BLaER1 (cell line): ENCODE data around the gene RPL13A.
A peak's percentile ranks its signal among the peaks of the same experiment; 100 is the strongest.

ENCODE experiments used
- H3K27ac ChIP-seq: shearing (Covaris generic); formaldehyde crosslinking; 2 replicates; pipeline ENCODE4 v1.8.1; 2022
- H3K27me3 ChIP-seq: shearing (Covaris generic); formaldehyde crosslinking; 2 replicates; pipeline ENCODE4 v1.8.1; 2022
- H3K36me3 ChIP-seq: shearing (Covaris generic); formaldehyde crosslinking; 2 replicates; pipeline ENCODE4 v1.8.1; 2022
- H3K4me1 ChIP-seq: shearing (Covaris generic); formaldehyde crosslinking; 2 replicates; pipeline ENCODE4 v1.8.1; 2022
- H3K4me2 ChIP-seq: shearing (Covaris generic); formaldehyde crosslinking; 2 replicates; pipeline ENCODE4 v1.8.1; 2022
- H3K4me3 ChIP-seq: shearing (Covaris generic); formaldehyde crosslinking; 2 replicates; pipeline ENCODE4 v1.8.1; 2022
- H3K9ac ChIP-seq: shearing (Covaris generic); formaldehyde crosslinking; 2 replicates; pipeline ENCODE4 v1.8.1; 2022
- H3K9me3 ChIP-seq: shearing (Covaris generic); formaldehyde crosslinking; 2 replicates; pipeline ENCODE4 v1.8.1; 2022
- H4K20me1 ChIP-seq: shearing (Covaris generic); formaldehyde crosslinking; 2 replicates; pipeline ENCODE4 v1.8.1; 2022
- Cebpa-rat ChIP-seq: shearing (Covaris generic); IDR thresholded peaks from 2 replicates; pipeline ENCODE4 v1.8.1; 2022

The RPL13A gene

GRCh38 chr19:49475995-49476880 is 11.2 kb upstream of the RPL13A start:
- H3K4me2 ChIP-seq = peak overlapping the region; percentile 95
- H3K4me1 ChIP-seq = peaks cover 57% of the 10 kb centered on the region
- no peak overlapping the region for H3K4me3 ChIP-seq
- H4K20me1 ChIP-seq = no peaks in the 10 kb centered on the region
- TF ChIP-seq Cebpa-rat = no peak
- H3K27me3 ChIP-seq = no peaks in the 10 kb centered on the region
- no peaks in the 10 kb centered on the region for H3K9me3 ChIP-seq
- H3K27ac ChIP-seq = peak overlapping the region; percentile 51; the same call in 1 of the 2 replicates
- no peaks in the 10 kb centered on the region for H3K36me3 ChIP-seq
- peak overlapping the region; percentile 38; the same call in 1 of the 2 replicates for H3K9ac ChIP-seq

GRCh38 chr19:49479975-49480628 is 7.3 kb upstream of the RPL13A start:
- Histone ChIP-seq H3K4me3 (no peak overlapping the region), H3K36me3 (no peaks in the 10 kb centered on the region), H3K27me3 (no peaks in the 10 kb centered on the region), H4K20me1 (no peaks in the 10 kb centered on the region), H3K27ac (no peak overlapping the region), H3K4me2 (no peak overlapping the region), H3K4me1 (peaks cover 23% of the 10 kb centered on the region), H3K9ac (no peak overlapping the region), H3K9me3 (no peaks in the 10 kb centered on the region)
- no peak for TF ChIP-seq Cebpa-rat

GRCh38 chr19:49481020-49481683 is 6.3 kb upstream of the RPL13A start:
- TF ChIP-seq Cebpa-rat = no peak
- Histone ChIP-seq H3K9me3 (no peaks in the 10 kb centered on the region), H3K9ac (no peak overlapping the region), H3K27me3 (no peaks in the 10 kb centered on the region), H3K4me2 (no peak overlapping the region), H3K36me3 (no peaks in the 10 kb centered on the region), H3K27ac (no peak overlapping the region), H4K20me1 (no peaks in the 10 kb centered on the region), H3K4me1 (peaks cover 13% of the 10 kb centered on the region), H3K4me3 (no peak overlapping the region)

GRCh38 chr19:49486232-49486631 is 1.2 kb upstream of the RPL13A start:
- Histone ChIP-seq H3K4me2 (peak overlapping the region; percentile 48; the same call in 1 of the 2 replicates), H4K20me1 (peaks cover 38% of the 10 kb centered on the region), H3K27ac (peak overlapping the region; percentile 83), H3K9ac (no peak overlapping the region), H3K27me3 (no peaks in the 10 kb centered on the region), H3K9me3 (no peaks in the 10 kb centered on the region), H3K36me3 (peaks cover 31% of the 10 kb centered on the region), H3K4me3 (no peak overlapping the region), H3K4me1 (peaks cover 31% of the 10 kb centered on the region)
- no peak for TF ChIP-seq Cebpa-rat

- peaks cover 31% of the 10 kb centered on the region for H3K4me1 ChIP-seq
- peak overlapping the region; percentile 48 for H3K4me2 ChIP-seq
- H3K27ac ChIP-seq = peak overlapping the region; percentile 83
- H3K9me3 ChIP-seq = no peaks in the 10 kb centered on the region
- no peak for TF ChIP-seq Cebpa-rat
- H3K36me3 ChIP-seq = peaks cover 37% of the 10 kb centered on the region
- peak overlapping the region; percentile 63 for H3K9ac ChIP-seq
- H4K20me1 ChIP-seq = peaks cover 43% of the 10 kb centered on the region
- peak overlapping the region; percentile 58 for H3K4me3 ChIP-seq
- H3K27me3 ChIP-seq = no peaks in the 10 kb centered on the region
These were observed 615 bp upstream of the RPL13A start for GRCh38 chr19:49486710-49487276.

- peaks cover 31% of the 10 kb centered on the region for H3K4me1 ChIP-seq
- H3K4me3 ChIP-seq = peak overlapping the region; percentile 99
- H3K36me3 ChIP-seq = peaks cover 51% of the 10 kb centered on the region
- no peaks in the 10 kb centered on the region for H3K9me3 ChIP-seq
- H3K27ac ChIP-seq = peak overlapping the region; percentile 100
- no peaks in the 10 kb centered on the region for H3K27me3 ChIP-seq
- H3K4me2 ChIP-seq = peak overlapping the region; percentile 95
- peak overlapping the region; percentile 100 for H3K9ac ChIP-seq
- no peak for TF ChIP-seq Cebpa-rat
- H4K20me1 ChIP-seq = peaks cover 55% of the 10 kb centered on the region
These were observed 846 bp downstream of the RPL13A start for GRCh38 chr19:49488046-49488862.

- H3K27me3 ChIP-seq = no peaks in the 10 kb centered on the region
- H4K20me1 ChIP-seq = peaks cover 55% of the 10 kb centered on the region
- peak overlapping the region; percentile 99 for H3K4me3 ChIP-seq
- peak overlapping the region; percentile 100 for H3K9ac ChIP-seq
- no peak for TF ChIP-seq Cebpa-rat
- H3K9me3 ChIP-seq = no peaks in the 10 kb centered on the region
- H3K4me2 ChIP-seq = peak overlapping the region; percentile 95
- peaks cover 55% of the 10 kb centered on the region for H3K36me3 ChIP-seq
- peak overlapping the region; percentile 100 for H3K27ac ChIP-seq
- peaks cover 34% of the 10 kb centered on the region for H3K4me1 ChIP-seq
These were observed 1.6 kb downstream of the RPL13A start for GRCh38 chr19:49488863-49489537.

GRCh38 chr19:49489601-49490167 is 2.3 kb downstream of the RPL13A start:
- Histone ChIP-seq H3K36me3 (peaks cover 55% of the 10 kb centered on the region), H3K27ac (peak overlapping the region; percentile 100), H3K9ac (peak overlapping the region; percentile 100), H3K4me3 (peak overlapping the region; percentile 99), H3K4me1 (peaks cover 41% of the 10 kb centered on the region), H3K9me3 (no peaks in the 10 kb centered on the region), H3K4me2 (peak overlapping the region; percentile 95), H4K20me1 (peaks cover 55% of the 10 kb centered on the region), H3K27me3 (no peaks in the 10 kb centered on the region)
- TF ChIP-seq Cebpa-rat = no peak
